IMR-90 (cell line): ENCODE results near the gene ZNF613. TPM values are rescaled to one million over a fixed set of nuclear protein-coding genes. Genes with fewer than 3 reads are reported as not detected.
"Not testable (repeated sequence)": the region's sequence is repeated elsewhere in the genome, so short reads cannot be mapped to it uniquely, and the experiment has no call there.

Experiments
- ATAC-seq: fragments of 200-7000 bp; cut with Tn5 transposase; 2 replicates; pipeline ENCODE4 v1.9.1; 2020; ENCODE audit warnings: low read depth, mild to moderate bottlenecking, moderate library complexity
- BruUV-seq: library from RNA; stranded (reverse); fragments of 400-500 nt; replicated peaks from 2 replicates; lab custom pipeline; 2021; lab: Mats Ljungman, UMichigan
- CTCF ChIA-PET: fragments of 300-600 bp; formaldehyde crosslinking; extraction: SDS; loops from one replicate; lab custom pipeline; 2021; ENCODE audit warnings: antibody characterized with exemption; lab: Yijun Ruan, JAX
- POLR2A ChIA-PET: fragments of 300-600 bp; sonication (Branson Sonifier 250); formaldehyde crosslinking; loops from one replicate; lab custom pipeline; 2022; ENCODE audit warnings: antibody characterized with exemption; ENCODE audit not compliant: unreplicated experiment; lab: Charles Lee
- DNase-seq: peaks from one replicate; pipeline ENCODE4 v3.0.0; 2013
- H2AFZ ChIP-seq: replicated peaks from 2 replicates; pipeline ENCODE3; 2013; ENCODE audit warnings: low read length, mild to moderate bottlenecking; ENCODE audit not compliant: poor library complexity
- H2AK5ac ChIP-seq: 2 replicates; pipeline ENCODE4 v1.6.1; 2013; ENCODE audit warnings: low read depth, low read length, inconsistent platforms
- H2AK9ac ChIP-seq: replicated peaks from 2 replicates; pipeline ENCODE3; 2013; ENCODE audit warnings: mild to moderate bottlenecking, low read depth, low read length, moderate library complexity; ENCODE audit not compliant: poor library complexity
- H2BK120ac ChIP-seq: 2 replicates; pipeline ENCODE4 v1.6.1; 2013; ENCODE audit warnings: low read depth, low read length, inconsistent platforms
- H2BK15ac ChIP-seq: 3 replicates; pipeline ENCODE4 v1.6.1; 2013; ENCODE audit warnings: low read depth, low read length, inconsistent platforms
- H2BK20ac ChIP-seq: 2 replicates; pipeline ENCODE4 v1.6.1; 2013; ENCODE audit warnings: low read depth, mild to moderate bottlenecking, inconsistent platforms, low read length, moderate library complexity
- H2BK5ac ChIP-seq: 2 replicates; pipeline ENCODE4 v1.6.1; 2013; ENCODE audit warnings: mild to moderate bottlenecking, low read depth, low read length, inconsistent platforms; ENCODE audit not compliant: poor library complexity, severe bottlenecking
- H3K14ac ChIP-seq: replicated peaks from 2 replicates; pipeline ENCODE4 v1.6.1; 2013; ENCODE audit warnings: low read depth, low read length, inconsistent platforms
- H3K18ac ChIP-seq: 2 replicates; pipeline ENCODE4 v1.6.1; 2013; ENCODE audit warnings: low read depth, low read length, control low read depth
- H3K23ac ChIP-seq: 2 replicates; pipeline ENCODE4 v1.6.1; 2013; ENCODE audit warnings: low read depth, low read length, inconsistent platforms
- H3K27ac ChIP-seq: 2 replicates; pipeline ENCODE4 v1.5.1; 2013; ENCODE audit warnings: mild to moderate bottlenecking, control low read depth, low read length; ENCODE audit not compliant: insufficient read depth
- H3K27me3 ChIP-seq: 2 replicates; pipeline ENCODE4 v1.6.1; 2013; ENCODE audit warnings: low read length; ENCODE audit not compliant: control insufficient read depth, insufficient read depth
- H3K36me3 ChIP-seq: 2 replicates; pipeline ENCODE4 v1.6.1; 2013; ENCODE audit warnings: low read length, mixed read lengths; ENCODE audit not compliant: control insufficient read depth, insufficient read depth
- H3K4ac ChIP-seq: 2 replicates; pipeline ENCODE4 v1.6.1; 2013; ENCODE audit warnings: low read depth, low read length, inconsistent platforms
- H3K4me1 ChIP-seq: 2 replicates; pipeline ENCODE4 v1.6.1; 2013; ENCODE audit warnings: low read length, mixed read lengths; ENCODE audit not compliant: control insufficient read depth, insufficient read depth
- H3K4me2 ChIP-seq: 2 replicates; pipeline ENCODE4 v1.6.1; 2013; ENCODE audit warnings: low read depth, mild to moderate bottlenecking, control low read depth, low read length, moderate library complexity
- H3K4me3 ChIP-seq: 2 replicates; pipeline ENCODE4 v1.5.1; 2013; ENCODE audit warnings: low read depth, mild to moderate bottlenecking, control low read depth, low read length, moderate library complexity; ENCODE audit not compliant: insufficient read depth
- H3K56ac ChIP-seq: 2 replicates; pipeline ENCODE4 v1.6.1; 2013; ENCODE audit warnings: low read length, inconsistent platforms; ENCODE audit not compliant: insufficient read depth; ENCODE audit errors: extremely low read depth
- H3K79me1 ChIP-seq, 2 experiments: 2 replicates each; pipeline ENCODE4 v1.6.1; 2013; ENCODE audit warnings: low read length in 2 of 2, inconsistent platforms in 1 of 2, low read depth in 1 of 2
- H3K9ac ChIP-seq: 2 replicates; pipeline ENCODE4 v1.6.1; 2013; ENCODE audit warnings: low read depth, low read length, control low read depth
- H3K9me1 ChIP-seq: 2 replicates; pipeline ENCODE4 v1.6.1; 2013; ENCODE audit warnings: low read length, inconsistent platforms; ENCODE audit not compliant: insufficient read depth
- H3K9me3 ChIP-seq: 2 replicates; pipeline ENCODE4 v1.6.1; 2013; ENCODE audit warnings: low read length; ENCODE audit not compliant: control insufficient read depth, insufficient read depth
- H4K20me1 ChIP-seq: 2 replicates; pipeline ENCODE4 v1.6.1; 2013; ENCODE audit warnings: low read length, inconsistent platforms; ENCODE audit not compliant: insufficient read depth
- H4K5ac ChIP-seq: 2 replicates; pipeline ENCODE4 v1.6.1; 2013; ENCODE audit warnings: mild to moderate bottlenecking, low read depth, low read length, control low read depth
- H4K8ac ChIP-seq, 2 experiments: 2 replicates each; pipeline ENCODE4 v1.6.1; 2013; ENCODE audit warnings: low read depth in 2 of 2, low read length in 2 of 2, control low read depth in 1 of 2, inconsistent platforms in 1 of 2
- H4K91ac ChIP-seq: 2 replicates; pipeline ENCODE4 v1.6.1; 2013; ENCODE audit warnings: low read depth, low read length, inconsistent platforms; ENCODE audit not compliant: insufficient read depth
- WGBS, 2 experiments: methylation state at CpG; one replicate each; pipeline versions ENCODE4 v1.1.5 to v1.1.7; 2013; ENCODE audit warnings: missing lambda C conversion rate in 2 of 2; ENCODE audit not compliant: insufficient read length in 1 of 2; ENCODE audit errors: extremely low coverage in 2 of 2; 5-methylcytosine and 5-hydroxymethylcytosine counted together
- dilution Hi-C: fragments of 300-500 bp; cut with HindIII; formaldehyde crosslinking; loops from one replicate; pipeline ENCODE4 v1.14.3; 2018; ENCODE audit warnings: low sequenced_read_pairs; ENCODE audit not compliant: unreplicated experiment
- in situ Hi-C: fragments of 300-500 bp; cut with MboI; formaldehyde crosslinking; loops from 3 replicates; pipeline ENCODE4 v1.14.3; 2019; ENCODE audit warnings: low sequenced_read_pairs, inconsistent platforms, mixed read lengths
- intact Hi-C: fragments of 100-400 bp; cut with micrococcal nuclease; formaldehyde crosslinking; loops from 2 replicates; pipeline ENCODE4 v1.10.0; 2022
- polyA plus RNA-seq, 3 experiments: library from polyadenylated mRNA; depleted of rRNA; stranded (reverse); fragments of >200 nt; gene quantifications; 2 replicates each; pipeline ENCODE4 v1.2.3, GENCODE V29; 2012; ENCODE audit warnings: low replicate concordance in 1 of 3
- total RNA-seq: library from RNA; depleted of rRNA; stranded (reverse); fragments of >200 nt; gene quantifications from 2 replicates; pipeline ENCODE4 v1.2.3, GENCODE V29; 2012

The ZNF613 gene
- total and polyA plus RNA-seq, 2 of the 4 experiments (the other 2 are of a cell fraction): 3.3 to 10.4 TPM

- intact Hi-C loops, ATAC-seq, H3K36me3 ChIP-seq, H2AK9ac ChIP-seq, H3K9me3 ChIP-seq, H2BK15ac ChIP-seq, H4K8ac ChIP-seq, dilution Hi-C loops, H3K79me1 ChIP-seq, H3K14ac ChIP-seq, H2BK5ac ChIP-seq, in situ Hi-C loops, H2BK20ac ChIP-seq, H3K9me1 ChIP-seq, H4K5ac ChIP-seq, H3K18ac ChIP-seq, H3K23ac ChIP-seq, H3K27me3 ChIP-seq, CTCF ChIA-PET, H3K27ac ChIP-seq, DNase-seq, H3K4me1 ChIP-seq, H3K4ac ChIP-seq, POLR2A ChIA-PET, H2AFZ ChIP-seq, H3K56ac ChIP-seq, H3K4me2 ChIP-seq, H2AK5ac ChIP-seq, H4K20me1 ChIP-seq, H4K91ac ChIP-seq, H3K4me3 ChIP-seq, BruUV-seq, H2BK120ac ChIP-seq, H3K9ac ChIP-seq: not testable (repeated sequence)
- no CpG with 5 or more reads among the region's 4 CpGs for WGBS, 2 experiments
These were observed 30.6 kb downstream of the ZNF613 start for GRCh38 chr19:51957846-51958245.
